Measurements from ENCODE around the gene SLAIN1.

GRCh38 chr13:77660841-77661250 lies 36.6 kb upstream of the SLAIN1 start:
- no peak for TF ChIP-seq CTCF (conservative IDR thresholded peaks at IDR 0.05; ENCODE audit: low read length)
- TF ChIP-seq EZH2phosphoT487 (IDR thresholded peaks at IDR 0.05; ENCODE audit: borderline replicate concordance, low read depth, low read length) = no peak

All from OCI-LY7 (cell line).